ENCODE data around the gene RING1. TPM values are rescaled to one million over a fixed set of nuclear protein-coding genes. Genes with fewer than 3 reads are reported as not detected.

Gene RING1
- total RNA-seq, 1 experiment from 2014 or later = 31.0 TPM

GRCh38 chr6:33177552-33178446, 30.5 kb upstream of the RING1 start:
- no peak overlapping the region for H2BK5ac ChIP-seq (ENCODE audit: insufficient read length, low read length)
- no peak overlapping the region for H3K18ac ChIP-seq (ENCODE audit: insufficient read length, low read depth, low read length)
- no peak overlapping the region for H4K91ac ChIP-seq (ENCODE audit: insufficient read length, low read depth, low read length)
- no peaks in the 10 kb centered on the region for H4K20me1 ChIP-seq (ENCODE audit: control insufficient read depth, insufficient read depth, insufficient read length)
- H3K4ac ChIP-seq (ENCODE audit: low read depth, low read length) = no peak overlapping the region
- no peak overlapping the region for H3K4me2 ChIP-seq (ENCODE audit: insufficient read depth, insufficient read length, low read length)
- no peaks in the 10 kb centered on the region for H3K27me3 ChIP-seq (ENCODE audit: insufficient read depth, low read length)
- H3K14ac ChIP-seq (ENCODE audit: insufficient read depth, low read length) = no peak overlapping the region
- Mint-ChIP-seq H3K36me3 (ENCODE audit: insufficient read depth in 1 of 3, low read depth in 3 of 3) (peaks cover 0 to 2% (median 0%) of the 10 kb centered on the region in 3 experiments; a peak in 2 of 7 replicates), H3K27ac (peak overlapping the region in 1 of 3 experiments; percentile 72; a peak in 1 of 7 replicates), H3K27me3 (ENCODE audit: low read depth) (peaks cover 42% of the 10 kb centered on the region), H3K4me3 (no peak overlapping the region), H3K4me1 (peaks cover under 1 to 2% of the 10 kb centered on the region in 2 experiments; a peak in 3 of 4 replicates), H3K9me3 (no peaks in the 10 kb centered on the region; a peak in 1 of 5 replicates)
- no peak overlapping the region for H3K9ac ChIP-seq (ENCODE audit: extremely low read depth, insufficient read length, low read length)
- H3K23ac ChIP-seq (ENCODE audit: insufficient read length, low read depth, low read length) = no peak overlapping the region
- no peak overlapping the region for H2AFZ ChIP-seq (ENCODE audit: low read length)
- H4K8ac ChIP-seq (replicated peaks; ENCODE audit: insufficient read length, low read depth, low read length) = no peak overlapping the region
- H3K23me2 ChIP-seq (ENCODE audit: insufficient read length, low read depth, low read length, poor library complexity, severe bottlenecking) = no peaks in the 10 kb centered on the region
- TF ChIP-seq CTCF (conservative IDR thresholded peaks at IDR 0.05) = no peak
- H3T11ph ChIP-seq (ENCODE audit: low read length) = no peak overlapping the region
- no CpG with 5 or more reads among the region's 19 CpGs for WGBS (ENCODE audit: extremely low coverage, insufficient read length, low lambda C conversion rate)
- H3K56ac ChIP-seq (ENCODE audit: insufficient read length, low read depth, low read length) = no peak overlapping the region
- no peak for DNase-seq
- no peaks in the 10 kb centered on the region for H3K79me1 ChIP-seq (ENCODE audit: insufficient read depth, low read depth, low read length, poor library complexity, severe bottlenecking)
- no peak overlapping the region for H2AK5ac ChIP-seq (ENCODE audit: insufficient read length, low read length)
- H4K5ac ChIP-seq (ENCODE audit: insufficient read length, low read depth, low read length) = no peak overlapping the region
- H2BK120ac ChIP-seq (ENCODE audit: low read depth, low read length, poor library complexity, severe bottlenecking) = no peak overlapping the region
- no peak overlapping the region for H2BK12ac ChIP-seq (ENCODE audit: insufficient read length, low read depth, low read length)
- no peaks in the 10 kb centered on the region for H3K9me3 ChIP-seq (ENCODE audit: control insufficient read depth, low read depth, low read length)
- no peak overlapping the region for H2BK20ac ChIP-seq (ENCODE audit: low read depth, low read length, poor library complexity, severe bottlenecking)
- no peak overlapping the region for H3K27ac ChIP-seq (ENCODE audit: insufficient read length, low read depth, low read length)
- H2BK15ac ChIP-seq (ENCODE audit: low read depth, low read length) = no peak overlapping the region
- H3K4me1 ChIP-seq (ENCODE audit: insufficient read depth, low read length) = no peaks in the 10 kb centered on the region
- no peaks in the 10 kb centered on the region for H3K79me2 ChIP-seq (ENCODE audit: insufficient read depth, low read length)
